B cell (primary cell): ENCODE data around the gene NFIC. TPM values are rescaled to one million over a fixed set of nuclear protein-coding genes. Genes with fewer than 3 reads are reported as not detected.

Experiments used
- ATAC-seq: fragments of 200-7000 bp; cut with Tn5 transposase; one replicate; pipeline ENCODE4 v1.10.0; 2021; ENCODE audit warnings: low read depth, mild to moderate bottlenecking, moderate number of reproducible peaks, moderate library complexity
- CTCF ChIA-PET: fragments of 350-600 bp; sonication (Branson Sonifier 250); formaldehyde crosslinking; loops from one replicate; lab custom pipeline; 2021; ENCODE audit warnings: antibody characterized with exemption, inconsistent platforms; lab: Charles Lee
- POLR2A ChIA-PET: fragments of 350-600 bp; sonication (Branson Sonifier 250); formaldehyde crosslinking; loops from one replicate; lab custom pipeline; 2021; ENCODE audit warnings: antibody characterized with exemption; lab: Charles Lee
- DNase-seq: peaks from one replicate; pipeline ENCODE4 v3.0.0; 2013
- H2AFZ ChIP-seq: 2 replicates; pipeline ENCODE4 v1.6.1; 2012; ENCODE audit warnings: mild to moderate bottlenecking, low read depth, low read length; ENCODE audit not compliant: insufficient read depth, poor library complexity, severe bottlenecking
- H3K27ac ChIP-seq, 2 donors: 1 replicate in 1 of 2; 2 replicates in 1 of 2; pipeline ENCODE4 v1.5.1; 2012 to 2013; ENCODE audit warnings: low read length in 2 of 2, mild to moderate bottlenecking in 2 of 2, moderate library complexity in 1 of 2
- H3K27me3 ChIP-seq, 4 experiments: fragments of 200-600 bp in 1 of 4; sonication (generic) in 1 of 4; replicated peaks in 1 of 4; 1 replicate in 2 of 4; 2 replicates in 2 of 4; pipeline versions ENCODE4 v1.6.1 to v1.7.0; 2013 to 2016; ENCODE audit warnings: low read length in 3 of 4, mild to moderate bottlenecking in 2 of 4, mixed read lengths in 1 of 4, moderate library complexity in 1 of 4; ENCODE audit not compliant: insufficient read depth in 4 of 4, control insufficient read depth in 3 of 4; ENCODE audit errors: control extremely low read depth in 1 of 4
- H3K36me3 ChIP-seq, 2 experiments: replicated peaks in 1 of 2; 1 replicate in 1 of 2; 2 replicates in 1 of 2; pipeline versions ENCODE4 v1.6.1 to v1.7.1; 2013; ENCODE audit warnings: low read length in 1 of 2; ENCODE audit not compliant: insufficient read depth in 2 of 2, control insufficient read depth in 1 of 2; ENCODE audit errors: control extremely low read depth in 1 of 2, extremely low read depth in 1 of 2
- H3K4me1 ChIP-seq, 2 donors: fragments of 200-600 bp in 1 of 2; sonication (generic) in 1 of 2; 1 replicate in 1 of 2; 2 replicates in 1 of 2; pipeline versions ENCODE4 v1.5.1 to v1.6.1; 2013 to 2017; ENCODE audit warnings: low read length in 2 of 2; ENCODE audit not compliant: control insufficient read depth in 2 of 2, insufficient read depth in 2 of 2
- H3K4me2 ChIP-seq: replicated peaks from 2 replicates; pipeline ENCODE3; 2012; ENCODE audit warnings: mild to moderate bottlenecking, low read depth, low read length; ENCODE audit not compliant: poor library complexity, severe bottlenecking
- H3K4me3 ChIP-seq, 5 experiments: fragments of 200-600 bp in 1 of 5; sonication (generic) in 1 of 5; 1 replicate in 3 of 5; 2 replicates in 2 of 5; pipeline versions ENCODE4 v1.5.1 to v1.7.0; 2011 to 2016; ENCODE audit warnings: low read length in 4 of 5, mild to moderate bottlenecking in 4 of 5, low read depth in 2 of 5, control low read depth in 1 of 5, moderate library complexity in 1 of 5; ENCODE audit not compliant: insufficient read depth in 1 of 5; ENCODE audit errors: control extremely low read depth in 1 of 5, extremely low read depth in 1 of 5
- H3K79me2 ChIP-seq: fragments of 200-600 bp; sonication (generic); one replicate; pipeline ENCODE4 v1.6.0; 2016; ENCODE audit warnings: low read length; ENCODE audit not compliant: control insufficient read depth, insufficient read depth
- H3K9ac ChIP-seq: fragments of 200-600 bp; sonication (generic); 2 replicates; pipeline ENCODE4 v1.6.1; 2017; ENCODE audit warnings: mild to moderate bottlenecking, low read length, moderate library complexity
- H3K9me3 ChIP-seq, 3 donors: one replicate each; pipeline versions ENCODE4 v1.6.1 to v1.7.1; 2013; ENCODE audit warnings: low read length in 2 of 3; ENCODE audit not compliant: control insufficient read depth in 2 of 3, insufficient read depth in 1 of 3; ENCODE audit errors: control extremely low read depth in 1 of 3
- H4K20me1 ChIP-seq: 2 replicates; pipeline ENCODE4 v1.6.0; 2012; ENCODE audit warnings: mild to moderate bottlenecking, low read length; ENCODE audit not compliant: insufficient read depth, control insufficient read depth, poor library complexity, severe bottlenecking
- H3K27ac Mint-ChIP-seq: one replicate; pipeline ENCODE4 v1.8.0; 2021; ENCODE audit warnings: mixed read lengths
- H3K27me3 Mint-ChIP-seq: one replicate; pipeline ENCODE4 v1.8.0; 2021; ENCODE audit warnings: mixed read lengths
- H3K4me1 Mint-ChIP-seq: one replicate; pipeline ENCODE4 v1.8.0; 2021; ENCODE audit warnings: mixed read lengths
- H3K4me3 Mint-ChIP-seq: one replicate; pipeline ENCODE4 v1.8.0; 2021; ENCODE audit warnings: mixed read lengths
- H3K9me3 Mint-ChIP-seq: one replicate; pipeline ENCODE4 v1.8.0; 2022; ENCODE audit warnings: mixed read lengths; ENCODE audit not compliant: insufficient read depth
- EZH2 ChIP-seq: IDR thresholded peaks from 2 replicates; pipeline ENCODE4 v1.6.1; 2012; ENCODE audit warnings: borderline replicate concordance, low read depth, mild to moderate bottlenecking, moderate library complexity, low read length; ENCODE audit not compliant: insufficient read depth, poor library complexity, severe bottlenecking
- WGBS: methylation state at CpG from one replicate; pipeline ENCODE4 v1.1.5; 2013; ENCODE audit warnings: missing lambda C conversion rate; ENCODE audit not compliant: insufficient coverage; 5-methylcytosine and 5-hydroxymethylcytosine counted together
- intact Hi-C: fragments of 100-400 bp; cut with micrococcal nuclease; formaldehyde crosslinking; loops from one replicate; pipeline ENCODE4 v1.10.0; 2022
- polyA plus RNA-seq: library from polyadenylated mRNA; depleted of rRNA; stranded (reverse); fragments of >200 nt; gene quantifications from 2 replicates; pipeline ENCODE4 v1.2.3, GENCODE V29; 2012
- total RNA-seq, 2 donors: library from RNA; stranded (reverse); fragments of 120-200 nt in 1 of 2; gene quantifications; 1 replicate in 1 of 2; 2 replicates in 1 of 2; pipeline versions ENCODE4 v1.2.3 to v1.2.4, GENCODE V29; 2013 to 2022
- TF ChIP-seq, protein P1 (sequence below): fragments of 200-600 bp; IDR thresholded peaks from one replicate; pipeline ENCODE4 v1.8.0; 2022; ENCODE audit warnings: antibody characterized with exemption, mild to moderate bottlenecking

Gene NFIC
- total and polyA plus RNA-seq, 2 donors (not counting 1 experiment from before 2014, with no cell fraction given) = 3.8 to 23.6 TPM

DNA sequence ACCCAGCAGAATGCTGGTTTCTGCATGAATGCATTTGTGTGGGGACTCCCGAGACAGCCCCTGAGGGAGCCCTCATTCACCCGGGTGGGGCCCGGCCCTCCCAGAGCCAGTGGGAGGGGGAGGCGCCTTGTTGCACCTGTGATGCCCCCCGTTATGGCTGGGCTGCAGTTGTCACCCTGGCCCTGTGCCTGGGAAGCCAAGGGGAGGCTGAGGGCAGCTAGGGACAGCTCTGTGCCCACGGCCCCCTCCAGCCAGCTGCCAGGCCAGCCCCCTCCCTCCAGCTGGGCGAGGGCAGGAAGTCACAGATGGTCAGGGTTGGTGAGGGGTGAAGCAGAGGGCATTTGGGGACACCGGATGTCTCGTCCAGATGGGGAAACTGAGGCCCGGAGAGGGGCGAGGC lies 26.1 kb downstream of the NFIC start:
- H2AFZ ChIP-seq = no peak overlapping the region
- no peak overlapping the region for H3K27ac ChIP-seq
- Mint-ChIP-seq H3K4me3 (no peak overlapping the region), H3K27ac (no peak overlapping the region), H3K27me3 (no peaks in the 10 kb centered on the region), H3K4me1 (peaks cover 3% of the 10 kb centered on the region), H3K9me3 (no peaks in the 10 kb centered on the region)
- H3K9ac ChIP-seq = no peak overlapping the region
- H3K4me2 ChIP-seq = no peak overlapping the region
- CTCF ChIA-PET = interaction anchor here (0.6 kb wide), 1 partner anchor 442 kb away, joined by 3 read pairs; no protein-coding TSS in a partner anchor
- H3K36me3 ChIP-seq = no peaks in the 10 kb centered on the region
- no peak for DNase-seq
- intact Hi-C loops = no loop called here
- H3K27me3 ChIP-seq = no peaks in the 10 kb centered on the region
- POLR2A ChIA-PET = no interaction called here
- peaks cover 2% of the 10 kb centered on the region for H3K79me2 ChIP-seq
- TF ChIP-seq, protein P1, sequence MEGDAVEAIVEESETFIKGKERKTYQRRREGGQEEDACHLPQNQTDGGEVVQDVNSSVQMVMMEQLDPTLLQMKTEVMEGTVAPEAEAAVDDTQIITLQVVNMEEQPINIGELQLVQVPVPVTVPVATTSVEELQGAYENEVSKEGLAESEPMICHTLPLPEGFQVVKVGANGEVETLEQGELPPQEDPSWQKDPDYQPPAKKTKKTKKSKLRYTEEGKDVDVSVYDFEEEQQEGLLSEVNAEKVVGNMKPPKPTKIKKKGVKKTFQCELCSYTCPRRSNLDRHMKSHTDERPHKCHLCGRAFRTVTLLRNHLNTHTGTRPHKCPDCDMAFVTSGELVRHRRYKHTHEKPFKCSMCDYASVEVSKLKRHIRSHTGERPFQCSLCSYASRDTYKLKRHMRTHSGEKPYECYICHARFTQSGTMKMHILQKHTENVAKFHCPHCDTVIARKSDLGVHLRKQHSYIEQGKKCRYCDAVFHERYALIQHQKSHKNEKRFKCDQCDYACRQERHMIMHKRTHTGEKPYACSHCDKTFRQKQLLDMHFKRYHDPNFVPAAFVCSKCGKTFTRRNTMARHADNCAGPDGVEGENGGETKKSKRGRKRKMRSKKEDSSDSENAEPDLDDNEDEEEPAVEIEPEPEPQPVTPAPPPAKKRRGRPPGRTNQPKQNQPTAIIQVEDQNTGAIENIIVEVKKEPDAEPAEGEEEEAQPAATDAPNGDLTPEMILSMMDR = no peak
- TF ChIP-seq EZH2 = no peak
- H3K4me3 ChIP-seq = no peak overlapping the region
- peaks cover 12% of the 10 kb centered on the region for H4K20me1 ChIP-seq
- WGBS = 39% methylated on average over 9 of the region's 11 CpGs
- H3K9me3 ChIP-seq = peaks cover 0 to 3% (median 0%) of the 10 kb centered on the region in 3 donors
- H3K4me1 ChIP-seq = peaks cover 0 to 3% of the 10 kb centered on the region in 2 donors
- ATAC-seq = no peak

DNA sequence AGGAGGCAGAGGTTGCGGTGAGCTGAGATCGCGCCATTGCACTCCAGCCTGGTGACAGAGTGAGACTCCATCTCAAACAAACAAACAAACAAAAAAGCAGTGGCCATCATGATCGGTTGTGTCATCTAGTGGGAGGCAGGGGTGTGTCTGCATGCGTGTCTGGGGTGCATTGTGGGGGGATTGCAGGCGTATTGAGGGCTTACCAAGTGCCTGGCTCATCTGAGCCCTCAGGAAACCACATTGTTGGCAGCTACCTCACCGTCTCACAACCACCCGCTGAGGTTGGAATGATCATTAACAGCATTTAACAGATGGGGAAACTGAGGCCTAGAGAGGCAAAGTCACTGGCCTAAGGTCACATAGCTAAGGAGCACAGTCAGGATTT lies 30.5 kb downstream of the NFIC start:
- Histone ChIP-seq H3K79me2 (peaks cover 4% of the 10 kb centered on the region), H4K20me1 (peaks cover 23% of the 10 kb centered on the region)
- DNase-seq = no peak

More for the DNA sequence above, 30.5 kb downstream of the NFIC start:
- ChIA-PET CTCF (interaction anchor here (1.2 kb wide), 1 partner anchor 32 kb away, joined by 4 read pairs; no protein-coding TSS in a partner anchor), POLR2A (interaction anchor here (0.9 kb wide), 1 partner anchor 39 kb away, joined by 4 read pairs; no protein-coding TSS in a partner anchor)
- H3K9ac ChIP-seq = no peak overlapping the region
- H3K9me3 Mint-ChIP-seq = peaks cover 3% of the 10 kb centered on the region
- 66% methylated on average over 4 of the region's 8 CpGs for WGBS
- H3K4me2 ChIP-seq = no peak overlapping the region
- no peak overlapping the region for H2AFZ ChIP-seq
- no peaks in the 10 kb centered on the region for H3K27me3 Mint-ChIP-seq
- H3K4me3 ChIP-seq = no peak overlapping the region
- H3K4me1 Mint-ChIP-seq = no peaks in the 10 kb centered on the region
- H3K9me3 ChIP-seq = peaks cover 0 to 3% (median 0%) of the 10 kb centered on the region in 3 donors
- TF ChIP-seq, protein P1 = no peak
- TF ChIP-seq EZH2 = no peak
- peaks cover 0 to 3% of the 10 kb centered on the region in 2 donors for H3K4me1 ChIP-seq
- no peaks in the 10 kb centered on the region for H3K27me3 ChIP-seq
- ATAC-seq = no peak
- H3K27ac Mint-ChIP-seq = no peak overlapping the region
- no peak overlapping the region for H3K4me3 Mint-ChIP-seq
- H3K36me3 ChIP-seq = no peaks in the 10 kb centered on the region
- intact Hi-C loops = no loop called here
- no peak overlapping the region for H3K27ac ChIP-seq
